Stimulated activated naive CD4-positive, alpha-beta T cell treated with Interleukin-2 at 50 U/mL for 16 hours (primary cell): Measurements from ENCODE around the gene KREMEN1.
"Not testable (repeated sequence)": the region's sequence is repeated elsewhere in the genome, so short reads cannot be mapped to it uniquely, and the experiment has no call there.

Experiments used
- DNase-seq: peaks from one replicate; lab custom pipeline; 2025; lab: John Stamatoyannopoulos, UW

Gene KREMEN1

GRCh38 chr22:29108137-29108536, 35.3 kb downstream of the KREMEN1 start:
- DNase-seq: no peak

- no peak for DNase-seq
Observed at GRCh38 chr22:29109822-29110221, 37.0 kb downstream of the KREMEN1 start.

GRCh38 chr22:29110946-29111345, 38.1 kb downstream of the KREMEN1 start:
- DNase-seq: no peak

GRCh38 chr22:29112121-29112520, 39.3 kb downstream of the KREMEN1 start:
- no peak for DNase-seq

DNA sequence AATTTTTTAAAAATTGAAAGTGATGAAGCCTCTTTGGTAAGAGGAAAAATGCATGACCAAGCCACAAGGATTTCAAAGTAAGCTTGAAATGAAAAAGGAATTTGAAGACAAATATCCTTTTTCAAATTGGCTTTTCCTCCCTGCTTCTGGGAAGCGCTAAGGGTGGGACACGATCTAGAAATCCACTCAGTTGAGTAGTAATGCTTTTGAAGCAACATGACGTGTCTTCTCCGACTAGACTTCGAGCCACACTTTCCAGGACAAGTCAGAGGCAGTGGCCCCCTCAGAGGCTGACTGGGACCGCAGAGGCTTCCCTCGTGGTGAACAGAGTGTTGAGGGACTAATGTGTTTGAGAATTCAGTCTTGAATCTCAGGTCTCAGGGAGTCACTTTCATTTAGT, 39.8 kb downstream of the KREMEN1 start:
- DNase-seq: no peak

GRCh38 chr22:29113319-29113718, 40.5 kb downstream of the KREMEN1 start:
- DNase-seq: no peak

DNA sequence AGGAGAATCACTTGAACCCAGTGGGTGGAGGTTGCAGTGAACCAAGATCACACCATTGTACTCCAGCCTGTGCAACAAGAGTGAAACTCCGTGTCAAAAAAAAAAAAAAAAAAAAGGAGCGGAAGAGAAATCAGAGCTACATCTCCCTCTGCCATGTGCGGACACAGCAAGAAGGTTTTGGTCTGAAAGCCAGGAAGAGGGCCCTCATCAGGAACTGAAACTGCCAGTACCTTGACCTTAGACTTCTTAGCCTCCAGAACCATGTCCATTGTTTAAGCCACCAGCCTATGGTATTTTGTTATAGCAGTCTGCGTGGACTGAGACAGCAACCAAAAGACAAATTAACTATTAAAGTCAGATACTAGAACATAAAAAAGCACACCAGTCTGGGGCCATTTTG, 41.6 kb downstream of the KREMEN1 start:
- DNase-seq: no peak

DNA sequence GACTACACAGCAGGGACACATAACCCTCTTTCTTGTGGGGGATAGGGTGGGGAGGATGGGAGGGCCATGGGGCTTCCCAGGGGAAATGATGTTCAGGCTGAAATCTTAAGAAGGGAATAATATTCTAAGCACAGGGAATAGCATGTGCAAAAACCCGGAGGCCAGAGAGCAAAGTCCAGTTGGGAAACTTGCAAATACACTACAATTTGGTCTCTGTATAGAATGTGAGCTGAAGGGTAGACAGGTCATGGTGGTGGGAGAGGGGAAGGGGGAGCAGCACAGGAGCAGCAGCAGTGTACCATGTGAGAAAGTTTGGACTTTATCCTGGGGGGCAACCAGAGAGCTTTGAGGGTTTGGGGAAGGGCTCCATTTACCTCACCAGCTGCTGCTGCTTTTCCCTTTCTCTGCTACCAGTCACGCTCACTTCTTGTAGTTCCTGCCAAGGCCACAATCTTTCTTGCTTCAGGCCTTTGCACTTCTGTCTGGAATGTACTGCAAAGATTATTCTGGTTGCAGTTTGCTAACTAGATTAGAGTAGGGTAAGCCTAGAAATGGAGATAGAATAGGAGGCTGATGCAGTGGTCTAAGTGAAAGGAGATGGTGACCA, 43.0 kb downstream of the KREMEN1 start:
- no peak for DNase-seq

GRCh38 chr22:29116397-29117123, 43.7 kb downstream of the KREMEN1 start:
- DNase-seq: no peak

- no peak for DNase-seq
Observed at GRCh38 chr22:29117799-29118477, 45.1 kb downstream of the KREMEN1 start.

GRCh38 chr22:29120098-29120912, 47.5 kb downstream of the KREMEN1 start:
- DNase-seq: not testable (repeated sequence)

DNA sequence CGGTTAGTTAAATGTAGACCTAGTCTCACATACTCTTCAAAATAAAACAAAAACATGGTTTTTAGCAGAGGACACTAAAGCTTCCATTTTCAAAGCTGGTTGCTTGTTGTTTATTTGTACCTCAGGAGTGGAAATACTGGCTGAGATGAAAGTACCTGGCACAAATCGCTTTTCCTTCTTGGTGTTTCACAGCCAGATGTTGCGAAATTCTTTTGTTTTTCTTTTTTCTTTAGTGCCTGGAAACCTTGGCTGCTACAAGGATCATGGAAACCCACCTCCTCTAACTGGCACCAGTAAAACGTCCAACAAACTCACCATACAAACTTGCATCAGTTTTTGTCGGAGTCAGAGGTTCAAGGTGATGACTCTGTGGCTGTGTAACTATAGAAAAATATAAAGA, 48.3 kb downstream of the KREMEN1 start:
- no peak for DNase-seq

GRCh38 chr22:29122041-29122440, 49.2 kb downstream of the KREMEN1 start:
- no peak for DNase-seq

DNA sequence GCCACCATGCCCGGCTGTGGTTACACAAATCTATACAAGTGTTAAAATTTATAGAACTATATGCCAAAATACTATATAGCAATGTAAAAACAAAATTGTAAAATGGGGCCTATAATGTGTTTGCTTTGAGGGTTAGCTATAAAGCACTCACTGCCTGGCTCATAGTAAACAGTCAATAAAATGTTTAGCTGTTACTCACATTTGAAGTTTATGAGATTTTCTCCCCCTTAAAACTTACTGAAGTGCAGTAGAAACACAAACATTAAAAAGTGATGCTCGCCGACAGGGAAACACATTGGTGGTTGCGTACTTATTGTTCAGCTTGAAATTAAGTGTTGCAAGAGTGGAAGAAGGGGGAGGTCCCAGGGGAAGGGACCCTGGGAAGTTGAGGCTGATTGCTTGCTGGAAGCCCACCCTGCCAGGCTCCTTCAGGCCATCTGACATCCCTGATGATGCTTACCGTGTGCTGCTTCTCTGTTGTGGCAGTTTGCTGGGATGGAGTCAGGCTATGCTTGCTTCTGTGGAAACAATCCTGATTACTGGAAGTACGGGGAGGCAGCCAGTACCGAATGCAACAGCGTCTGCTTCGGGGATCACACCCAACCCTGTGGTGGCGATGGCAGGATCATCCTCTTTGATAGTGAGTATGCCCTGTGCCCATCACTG, 52.1 kb downstream of the KREMEN1 start:
- no peak for DNase-seq

GRCh38 chr22:29125443-29125778, 52.6 kb downstream of the KREMEN1 start:
- no peak for DNase-seq

GRCh38 chr22:29125844-29126243, 53.0 kb downstream of the KREMEN1 start:
- DNase-seq: no peak

GRCh38 chr22:29126670-29127395, 54.0 kb downstream of the KREMEN1 start:
- no peak for DNase-seq

GRCh38 chr22:29128891-29129807, 56.3 kb downstream of the KREMEN1 start:
- no peak for DNase-seq

GRCh38 chr22:29129808-29130140, 56.9 kb downstream of the KREMEN1 start:
- DNase-seq: no peak

DNA sequence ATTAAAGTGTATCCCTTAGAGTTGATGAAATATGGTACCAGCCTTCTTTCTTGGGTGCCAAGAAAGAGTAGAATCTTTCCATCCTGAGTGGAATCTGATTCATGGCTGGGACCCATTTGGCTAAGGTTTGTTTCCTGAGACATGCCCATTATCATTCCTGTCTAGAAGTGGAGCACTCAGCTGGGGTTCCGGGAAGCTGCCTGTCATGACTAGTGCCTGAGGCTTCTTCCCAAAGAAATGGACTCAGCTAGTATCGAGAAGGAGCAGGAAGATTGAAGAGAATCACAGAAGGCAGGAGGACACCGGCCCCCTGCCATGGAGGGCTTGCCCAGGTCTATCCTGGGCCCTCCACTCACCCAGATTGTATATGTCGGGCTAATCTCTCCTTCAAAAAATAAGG, 57.6 kb downstream of the KREMEN1 start:
- no peak for DNase-seq
